IPS-18c (cell line): ENCODE data around the gene ADD1.

Source experiments
- H3K4me3 ChIP-seq: 2 replicates; pipeline ENCODE4 v1.7.0; 2013; ENCODE audit warnings: low read depth, mild to moderate bottlenecking, low read length, moderate library complexity; ENCODE audit not compliant: insufficient read depth
- H3K9me3 ChIP-seq: one replicate; pipeline ENCODE4 v1.6.1; 2013; ENCODE audit warnings: mild to moderate bottlenecking, low read length, moderate library complexity; ENCODE audit not compliant: control insufficient read depth, insufficient read depth

ADD1 gene

GRCh38 chr4:2829321-2829932, 14.2 kb upstream of the ADD1 start:
- no peaks in the 10 kb centered on the region for H3K9me3 ChIP-seq

DNA sequence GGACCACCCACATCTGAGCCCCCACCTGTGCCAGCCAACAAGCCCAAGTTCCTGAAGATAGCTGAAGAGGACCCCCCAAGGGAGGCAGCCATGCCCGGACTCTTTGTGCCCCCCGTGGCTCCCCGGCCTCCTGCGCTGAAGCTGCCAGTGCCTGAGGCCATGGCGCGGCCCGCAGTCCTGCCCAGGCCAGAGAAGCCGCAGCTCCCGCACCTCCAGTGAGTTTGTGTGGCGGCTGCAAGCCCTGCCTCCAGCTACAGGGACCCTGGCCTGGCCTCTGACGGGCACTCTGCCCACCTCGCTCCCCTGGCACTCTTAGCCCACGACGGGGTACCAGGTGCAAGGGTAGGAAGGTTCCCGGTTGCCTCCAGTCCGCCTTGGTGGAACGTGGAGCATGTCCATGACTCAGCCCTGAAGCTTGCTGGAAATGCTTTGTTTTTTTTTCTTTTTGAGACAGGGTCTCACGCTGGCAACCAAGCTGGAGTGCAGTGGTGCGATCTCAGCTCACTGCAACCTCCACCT, 13.7 kb upstream of the ADD1 start:
- no peaks in the 10 kb centered on the region for H3K9me3 ChIP-seq
- no peak overlapping the region for H3K4me3 ChIP-seq

More at GRCh38 chr4:2829321-2829932, 14.2 kb upstream of the ADD1 start:
- H3K4me3 ChIP-seq: no peak overlapping the region

- no peak overlapping the region for H3K4me3 ChIP-seq
Measured at GRCh38 chr4:2830632-2831610, 12.7 kb upstream of the ADD1 start.

DNA sequence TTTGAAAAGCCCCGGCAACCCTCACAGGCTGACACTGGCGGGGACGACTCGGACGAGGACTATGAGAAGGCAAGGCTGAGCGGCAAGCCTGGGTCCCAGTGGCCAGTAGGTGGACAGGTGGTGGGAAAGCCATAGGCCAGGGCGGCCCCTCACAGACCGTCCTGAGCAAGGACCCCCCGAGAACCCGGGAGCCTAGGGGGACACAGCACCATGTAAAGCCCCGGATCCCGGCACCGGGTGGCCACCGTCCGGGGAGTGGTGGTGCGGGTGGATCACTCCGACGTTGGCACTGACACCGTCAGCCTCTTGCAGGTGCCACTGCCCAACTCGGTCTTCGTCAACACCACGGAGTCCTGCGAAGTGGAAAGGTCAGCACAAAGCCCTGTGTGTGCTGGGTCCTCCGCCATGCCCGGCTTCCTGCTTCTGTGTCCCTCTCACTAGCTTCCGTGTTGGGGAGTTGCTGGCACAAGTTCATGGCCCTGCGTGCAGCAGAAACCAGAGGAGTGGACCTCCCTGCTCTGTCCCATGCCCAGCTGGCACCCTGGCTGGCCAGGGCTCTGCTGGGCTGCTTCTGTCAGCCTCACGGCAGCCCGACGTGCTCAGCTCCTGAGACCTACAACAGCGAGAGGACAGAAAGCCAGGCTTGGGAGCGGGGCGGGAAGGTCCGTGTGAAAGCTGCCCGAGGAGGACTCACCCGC, 11.9 kb upstream of the ADD1 start:
- H3K9me3 ChIP-seq: no peaks in the 10 kb centered on the region
- H3K4me3 ChIP-seq: no peak overlapping the region

More at GRCh38 chr4:2830632-2831610, 12.7 kb upstream of the ADD1 start:
- no peaks in the 10 kb centered on the region for H3K9me3 ChIP-seq

GRCh38 chr4:2832309-2832980, 11.2 kb upstream of the ADD1 start:
- no peaks in the 10 kb centered on the region for H3K9me3 ChIP-seq
- no peak overlapping the region for H3K4me3 ChIP-seq

GRCh38 chr4:2832981-2833670, 10.5 kb upstream of the ADD1 start:
- Histone ChIP-seq H3K4me3 (no peak overlapping the region), H3K9me3 (no peaks in the 10 kb centered on the region)

DNA sequence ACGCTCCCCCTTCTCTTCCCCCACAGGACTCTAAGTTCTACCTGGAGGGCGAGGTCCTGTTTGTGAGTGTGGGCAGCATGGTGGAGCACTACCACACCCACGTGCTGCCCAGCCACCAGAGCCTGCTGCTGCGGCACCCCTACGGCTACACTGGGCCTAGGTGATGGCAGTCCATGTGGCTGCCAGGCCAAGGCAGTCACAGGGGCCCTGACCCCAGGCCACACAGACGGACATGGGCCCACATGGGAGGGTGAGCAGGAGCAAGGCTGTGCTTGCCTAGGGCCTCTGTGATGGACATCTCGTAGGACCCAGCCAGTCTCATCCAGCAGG, 10.0 kb upstream of the ADD1 start:
- H3K9me3 ChIP-seq: no peaks in the 10 kb centered on the region
- H3K4me3 ChIP-seq: no peak overlapping the region

DNA sequence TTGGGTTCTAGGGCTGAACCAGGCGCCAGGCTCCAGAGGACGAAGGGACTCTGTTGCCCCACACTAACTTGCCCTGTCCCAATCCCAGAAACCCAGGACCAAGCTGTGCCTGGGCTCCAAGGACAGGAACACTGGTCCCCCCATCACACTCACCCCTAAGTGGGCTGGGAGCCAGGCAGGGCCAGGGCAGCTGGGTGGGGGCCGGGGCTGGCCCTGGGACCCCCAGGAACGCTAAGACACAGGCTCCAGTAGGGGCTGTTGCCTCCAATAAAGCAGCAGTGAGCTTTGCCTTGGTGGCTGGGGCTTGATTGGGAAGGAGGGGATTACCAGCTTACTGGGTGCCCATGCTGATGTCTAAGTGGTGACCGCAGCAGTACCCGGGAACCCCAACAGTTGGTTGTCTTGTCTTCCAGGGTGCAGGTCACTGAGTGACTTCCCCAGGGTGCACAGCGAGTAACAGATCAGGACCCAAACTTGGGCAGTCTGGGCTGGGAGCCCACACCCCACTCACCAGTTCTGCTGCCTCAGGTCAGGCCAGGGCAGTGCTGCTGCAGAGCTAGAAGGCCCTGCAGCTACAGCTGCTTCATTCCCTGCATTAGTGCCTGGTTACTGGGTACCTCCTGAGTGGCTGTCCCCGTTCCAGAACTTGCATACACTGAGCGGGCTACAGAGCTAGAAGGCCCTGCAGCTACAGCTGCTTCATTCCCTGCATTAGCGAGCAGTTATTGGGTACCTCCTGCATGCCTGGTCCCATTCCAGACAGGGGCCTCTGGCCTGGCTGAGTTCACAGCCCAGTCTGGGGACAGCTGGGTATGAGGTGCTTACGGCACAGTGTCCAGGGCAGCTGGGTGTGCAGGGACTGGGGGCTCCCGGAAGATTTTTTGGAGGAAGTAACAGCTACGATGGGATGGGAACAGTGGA, 9.4 kb upstream of the ADD1 start:
- no peaks in the 10 kb centered on the region for H3K9me3 ChIP-seq
- no peak overlapping the region for H3K4me3 ChIP-seq

DNA sequence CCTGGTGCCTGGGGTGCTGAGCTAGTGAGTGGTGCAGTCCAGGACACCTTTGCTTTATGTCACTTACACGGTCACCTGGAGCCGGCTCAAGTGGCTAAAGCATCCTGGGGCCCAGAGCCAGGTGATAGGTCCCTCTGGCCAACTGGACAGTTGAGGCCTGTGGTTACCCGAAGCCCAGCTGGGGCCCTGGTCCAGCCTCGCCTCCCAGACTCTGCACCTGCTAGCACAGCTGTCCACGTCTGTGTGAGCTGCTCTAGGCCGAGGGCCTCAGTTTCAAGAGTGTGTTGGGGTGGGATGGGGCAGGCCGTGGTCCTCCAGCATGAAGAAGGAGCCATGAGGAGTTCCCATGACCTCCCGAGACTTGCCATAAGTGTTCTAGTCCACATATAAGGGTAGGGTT, 7.7 kb upstream of the ADD1 start:
- no peak overlapping the region for H3K4me3 ChIP-seq
- H3K9me3 ChIP-seq: peaks cover 4% of the 10 kb centered on the region

DNA sequence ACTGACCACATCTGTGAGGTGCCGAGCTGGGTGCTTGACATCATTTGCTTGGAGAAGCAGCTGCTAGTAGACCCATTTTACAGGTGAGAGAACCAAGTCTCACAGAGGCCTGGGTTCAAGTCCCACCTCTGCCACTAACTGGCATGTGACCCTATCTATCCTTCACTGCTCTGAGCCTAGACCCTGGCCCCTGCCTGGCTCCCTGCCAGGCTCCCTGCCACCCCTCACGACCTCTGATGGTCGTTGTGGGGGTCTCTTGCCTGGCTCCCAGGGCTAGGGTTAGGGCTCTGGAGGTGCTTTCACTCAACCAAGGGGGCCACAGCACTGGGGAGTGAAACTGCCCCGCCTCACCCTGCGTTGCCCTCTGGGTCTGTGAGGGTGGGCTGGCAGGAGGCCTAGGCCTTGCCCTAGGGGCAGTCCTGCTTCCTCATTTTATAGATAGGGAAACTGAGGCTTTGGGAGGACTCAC, 7.2 kb upstream of the ADD1 start:
- no peak overlapping the region for H3K4me3 ChIP-seq
- H3K9me3 ChIP-seq: peaks cover 4% of the 10 kb centered on the region

GRCh38 chr4:2837110-2837903, 6.3 kb upstream of the ADD1 start:
- H3K4me3 ChIP-seq: no peak overlapping the region
- H3K9me3 ChIP-seq: peaks cover 4% of the 10 kb centered on the region

GRCh38 chr4:2837904-2838496, 5.6 kb upstream of the ADD1 start:
- Histone ChIP-seq H3K9me3 (peaks cover 4% of the 10 kb centered on the region), H3K4me3 (no peak overlapping the region)

DNA sequence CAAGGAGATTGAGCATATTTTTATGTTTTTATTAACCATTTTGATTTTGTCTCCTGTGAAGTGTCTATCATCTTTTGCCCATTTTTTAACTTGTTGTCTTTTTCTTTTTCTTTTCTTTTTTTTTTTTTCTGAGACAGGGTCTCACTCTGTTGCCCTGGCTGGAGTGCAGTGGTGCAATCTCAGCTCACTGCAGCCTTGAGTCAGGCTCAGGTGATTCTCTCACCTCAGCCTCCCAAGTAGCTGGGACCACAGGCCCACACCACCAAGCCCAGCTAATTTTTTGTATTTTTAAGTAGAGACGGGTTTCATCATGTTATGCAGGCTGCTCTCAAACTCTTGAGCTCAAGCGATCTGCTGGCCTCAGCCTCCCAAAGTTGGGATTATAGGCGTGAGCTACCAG, 4.6 kb upstream of the ADD1 start:
- no peak overlapping the region for H3K4me3 ChIP-seq

GRCh38 chr4:2842687-2843262, 869 bp upstream of the ADD1 start:
- peak overlapping the region; percentile 86 for H3K4me3 ChIP-seq

More for the DNA sequence above, 4.6 kb upstream of the ADD1 start:
- peaks cover 4% of the 10 kb centered on the region for H3K9me3 ChIP-seq

More at GRCh38 chr4:2842687-2843262, 869 bp upstream of the ADD1 start:
- H3K9me3 ChIP-seq: peaks cover 4% of the 10 kb centered on the region
